KMS-11 (cell line): ENCODE measurements around the gene WNK3.
"Not testable (repeated sequence)": the region's sequence is repeated elsewhere in the genome, so short reads cannot be mapped to it uniquely, and the experiment has no call there.

Source experiments
- H2AFZ ChIP-seq: fragments of 200-600 bp; sonication (generic); 2 replicates; pipeline ENCODE4 v1.6.1; 2016; ENCODE audit warnings: antibody characterized with exemption, mixed run types, low read depth
- H3K27ac ChIP-seq: fragments of 200-600 bp; sonication (generic); 2 replicates; pipeline ENCODE4 v1.6.1; 2016; ENCODE audit warnings: mild to moderate bottlenecking, mixed run types
- H3K27me3 ChIP-seq: fragments of 200-600 bp; sonication (generic); 2 replicates; pipeline ENCODE4 v1.6.1; 2017; ENCODE audit warnings: mild to moderate bottlenecking, low read depth, mixed run types, moderate library complexity; ENCODE audit not compliant: insufficient read depth
- H3K36me3 ChIP-seq: fragments of 200-600 bp; sonication (generic); 2 replicates; pipeline ENCODE4 v1.6.1; 2017; ENCODE audit warnings: mild to moderate bottlenecking, mixed run types; ENCODE audit not compliant: insufficient read depth
- H3K4me1 ChIP-seq: fragments of 200-600 bp; sonication (generic); 2 replicates; pipeline ENCODE4 v1.6.1; 2016; ENCODE audit warnings: mild to moderate bottlenecking, low read depth, mixed run types; ENCODE audit not compliant: poor library complexity, severe bottlenecking
- H3K4me2 ChIP-seq: fragments of 200-600 bp; sonication (generic); 2 replicates; pipeline ENCODE4 v1.7.0; 2016; ENCODE audit warnings: mild to moderate bottlenecking, mixed run types
- H3K4me3 ChIP-seq: fragments of 200-600 bp; sonication (generic); IDR thresholded peaks from 2 replicates; pipeline ENCODE4 v1.6.1; 2017; ENCODE audit warnings: low read depth, low read length, mixed read lengths; ENCODE audit not compliant: insufficient read depth
- H3K79me2 ChIP-seq: fragments of 200-600 bp; sonication (generic); 2 replicates; pipeline ENCODE4 v1.6.1; 2016; ENCODE audit warnings: low read depth, mixed run types; ENCODE audit not compliant: insufficient read depth
- H3K9ac ChIP-seq: fragments of 200-600 bp; sonication (generic); 2 replicates; pipeline ENCODE4 v1.6.1; 2016; ENCODE audit warnings: mild to moderate bottlenecking, mixed run types
- H4K20me1 ChIP-seq: fragments of 200-600 bp; sonication (generic); 2 replicates; pipeline ENCODE4 v1.6.1; 2016; ENCODE audit warnings: mild to moderate bottlenecking, mixed run types; ENCODE audit not compliant: insufficient read depth
- CTCF ChIP-seq: fragments of 200-600 bp; sonication (generic); conservative IDR thresholded peaks from 2 replicates; pipeline ENCODE4 v1.6.1; 2017; ENCODE audit warnings: low read depth, mild to moderate bottlenecking, antibody characterized with exemption, low read length, moderate library complexity, mixed read lengths

WNK3 gene

GRCh38 chrX:54359408-54359807, 1.6 kb upstream of the WNK3 start:
- H3K27me3 ChIP-seq: no peaks in the 10 kb centered on the region
- H3K4me2 ChIP-seq: no peak overlapping the region
- peaks cover 16% of the 10 kb centered on the region; the same call in 1 of the 2 replicates for H3K79me2 ChIP-seq
- H3K4me1 ChIP-seq: peaks cover 6% of the 10 kb centered on the region
- TF ChIP-seq CTCF: no peak
- no peak overlapping the region for H3K4me3 ChIP-seq
- no peak overlapping the region for H3K27ac ChIP-seq
- no peaks in the 10 kb centered on the region for H3K36me3 ChIP-seq
- H3K9ac ChIP-seq: no peak overlapping the region
- H4K20me1 ChIP-seq: no peaks in the 10 kb centered on the region
- H2AFZ ChIP-seq: no peak overlapping the region

- Histone ChIP-seq H3K36me3 (no peaks in the 10 kb centered on the region), H2AFZ (peak overlapping the region; percentile 49; the same call in 1 of the 2 replicates), H3K4me2 (peak overlapping the region; percentile 59; the same call in 1 of the 2 replicates), H3K4me3 (no peak overlapping the region), H3K9ac (no peak overlapping the region; the same call in 1 of the 2 replicates), H3K27me3 (no peaks in the 10 kb centered on the region), H3K4me1 (peaks cover 6% of the 10 kb centered on the region), H4K20me1 (no peaks in the 10 kb centered on the region), H3K27ac (no peak overlapping the region), H3K79me2 (peaks cover 16% of the 10 kb centered on the region; the same call in 1 of the 2 replicates)
- TF ChIP-seq CTCF: no peak
Measured at GRCh38 chrX:54358424-54359211, 772 bp upstream of the WNK3 start.

GRCh38 chrX:54352677-54353076, 5.2 kb downstream of the WNK3 start:
- no peak overlapping the region for H3K4me2 ChIP-seq

GRCh38 chrX:54337383-54337782, 20.5 kb downstream of the WNK3 start:
- not testable (repeated sequence) for H3K27me3 ChIP-seq, H3K27ac ChIP-seq, H3K36me3 ChIP-seq, H3K9ac ChIP-seq, H3K4me3 ChIP-seq, H3K4me2 ChIP-seq, H4K20me1 ChIP-seq, H3K79me2 ChIP-seq, H2AFZ ChIP-seq
- peaks cover 11% of the 10 kb centered on the region for H3K4me1 ChIP-seq

More at GRCh38 chrX:54352677-54353076, 5.2 kb downstream of the WNK3 start:
- no peak overlapping the region for H3K9ac ChIP-seq
- TF ChIP-seq CTCF: no peak
- H3K4me1 ChIP-seq: peaks cover 6% of the 10 kb centered on the region
- H3K79me2 ChIP-seq: peaks cover 27% of the 10 kb centered on the region; the same call in 1 of the 2 replicates
- no peaks in the 10 kb centered on the region for H4K20me1 ChIP-seq
- no peaks in the 10 kb centered on the region for H3K27me3 ChIP-seq
- H3K4me3 ChIP-seq: no peak overlapping the region
- H3K36me3 ChIP-seq: no peaks in the 10 kb centered on the region
- no peak overlapping the region for H2AFZ ChIP-seq
- H3K27ac ChIP-seq: no peak overlapping the region

- Histone ChIP-seq H3K79me2 (no peaks in the 10 kb centered on the region), H2AFZ (no peak overlapping the region), H3K27ac (no peak overlapping the region), H3K9ac (no peak overlapping the region), H3K27me3 (no peaks in the 10 kb centered on the region), H3K4me2 (no peak overlapping the region), H4K20me1 (no peaks in the 10 kb centered on the region), H3K4me3 (no peak overlapping the region), H3K36me3 (no peaks in the 10 kb centered on the region), H3K4me1 (no peaks in the 10 kb centered on the region)
- no peak for TF ChIP-seq CTCF
Measured at GRCh38 chrX:54325077-54325476, 32.8 kb downstream of the WNK3 start.
